Suppressor macrophage treated with lipopolysaccharide for 4 hours (primary cell): ENCODE measurements around the gene TMEM252.
A peak's percentile ranks its signal among the peaks of the same experiment; 100 is the strongest.

ENCODE experiments used
- DNase-seq: peaks from one replicate; pipeline ENCODE4 v3.0.0-alpha.2; 2020

The TMEM252 gene, protein sequence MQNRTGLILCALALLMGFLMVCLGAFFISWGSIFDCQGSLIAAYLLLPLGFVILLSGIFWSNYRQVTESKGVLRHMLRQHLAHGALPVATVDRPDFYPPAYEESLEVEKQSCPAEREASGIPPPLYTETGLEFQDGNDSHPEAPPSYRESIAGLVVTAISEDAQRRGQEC

GRCh38 chr9:68540712-68541535 lies at the start of gene TMEM252:
Gene TMEM252, minus strand, starts transcription at chr9:68540883. Its CDS starts 69 bp downstream, at chr9:68540814.
- DNase-seq: no peak

- no peak for DNase-seq
Observed at GRCh38 chr9:68585034-68585761, 44.5 kb upstream of the TMEM252 start.

GRCh38 chr9:68584189-68585033 lies 43.7 kb upstream of the TMEM252 start:
- peak; percentile 95 for DNase-seq

- peak; percentile 44 for DNase-seq
Observed at GRCh38 chr9:68581696-68582095, 41.0 kb upstream of the TMEM252 start.

DNA sequence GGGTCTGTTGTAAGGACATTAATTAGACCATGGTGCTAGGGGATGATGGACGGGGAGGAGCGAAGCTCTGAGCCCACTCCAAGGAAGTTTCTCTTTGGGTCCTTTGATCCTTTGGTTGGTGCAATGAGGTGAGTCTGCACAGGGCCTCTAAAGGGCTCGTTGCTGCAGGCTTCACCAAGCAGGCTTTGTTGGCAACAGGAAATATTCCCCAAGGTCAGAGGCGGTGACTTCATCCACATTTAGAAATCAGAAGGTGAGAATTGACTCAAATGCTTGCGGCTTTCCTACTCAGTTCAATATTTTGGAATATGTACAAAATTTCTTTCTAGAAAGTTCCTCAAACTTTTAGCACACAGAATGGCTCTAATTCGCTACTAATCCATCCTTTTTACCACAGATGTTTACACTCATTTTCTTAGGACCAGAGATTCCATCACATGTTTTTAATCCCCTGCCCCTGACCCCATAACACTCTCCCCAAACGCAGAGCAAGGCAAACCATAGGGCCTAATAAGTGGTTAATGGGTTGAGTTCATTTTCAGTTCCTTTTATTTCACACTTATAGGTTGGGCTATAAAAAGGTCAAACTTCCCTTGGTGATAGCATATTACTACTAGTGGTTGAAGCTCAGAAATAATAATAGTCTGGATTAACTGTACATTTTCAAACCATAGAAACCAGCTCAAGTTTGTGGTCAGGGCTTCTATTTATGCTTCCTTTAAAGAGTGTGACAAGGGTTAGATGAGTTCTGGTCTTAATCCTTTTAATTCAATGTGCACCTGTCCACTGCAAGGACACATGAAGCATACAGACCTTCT lies 37.3 kb upstream of the TMEM252 start:
- no peak for DNase-seq

GRCh38 chr9:68575817-68576216 lies 35.1 kb upstream of the TMEM252 start:
- no peak for DNase-seq

DNA sequence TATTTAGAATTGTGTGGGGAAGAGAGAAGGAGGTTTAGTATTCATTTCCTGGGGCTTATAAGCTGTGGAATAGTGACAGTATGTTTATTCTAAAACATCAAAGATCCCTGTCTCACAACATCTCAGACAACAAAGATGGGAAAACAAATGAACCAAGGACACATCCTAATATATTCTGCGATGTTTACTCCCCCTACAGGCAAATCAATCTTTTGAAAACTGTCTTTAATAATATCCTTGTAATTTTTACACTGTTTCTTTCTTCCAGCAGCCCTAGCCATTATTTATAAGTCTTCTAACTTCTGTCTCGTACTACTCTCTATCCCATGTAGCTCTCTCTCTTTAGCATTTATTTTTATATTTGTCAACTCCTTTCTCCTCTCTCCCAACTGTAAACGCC lies 33.5 kb upstream of the TMEM252 start:
- DNase-seq: no peak

DNA sequence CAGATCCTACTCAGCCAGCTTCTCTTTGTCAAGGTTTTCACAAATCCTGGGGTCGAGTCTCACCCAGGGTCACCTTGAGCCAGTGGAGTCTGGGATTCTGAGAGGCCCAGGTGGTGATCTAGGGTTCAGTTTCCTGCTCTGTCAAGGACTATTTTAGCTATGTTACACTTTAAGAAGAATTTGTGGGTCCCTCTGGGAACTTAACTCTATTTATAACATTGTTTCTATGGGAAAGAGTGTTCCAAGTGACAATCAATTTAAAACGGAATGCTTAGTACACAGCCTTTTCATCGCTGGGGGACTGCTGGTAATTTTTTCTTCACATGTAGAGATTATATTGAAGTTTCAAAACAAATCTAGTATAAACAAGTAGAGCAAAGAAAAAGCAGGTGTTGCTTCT lies 26.9 kb upstream of the TMEM252 start:
- DNase-seq: no peak

DNA sequence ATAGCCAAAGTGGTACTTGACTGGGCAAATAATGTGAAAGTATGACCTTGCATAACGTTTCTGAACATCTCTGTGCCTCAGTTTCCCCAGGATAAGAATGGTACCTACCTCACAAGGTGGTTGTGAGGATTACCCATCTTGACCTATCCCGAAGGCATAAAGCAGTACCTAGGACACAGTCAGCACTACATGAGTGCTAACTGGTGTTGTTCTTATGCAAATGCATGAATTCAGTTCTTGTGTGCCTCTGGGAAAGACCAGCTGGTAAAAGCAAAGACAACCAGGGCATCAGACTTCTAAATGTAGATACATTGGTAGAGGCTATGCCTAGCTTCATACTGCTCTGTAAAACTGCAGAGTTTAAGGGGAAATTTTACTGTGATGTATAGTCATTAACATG lies 21.8 kb upstream of the TMEM252 start:
- DNase-seq: no peak

DNA sequence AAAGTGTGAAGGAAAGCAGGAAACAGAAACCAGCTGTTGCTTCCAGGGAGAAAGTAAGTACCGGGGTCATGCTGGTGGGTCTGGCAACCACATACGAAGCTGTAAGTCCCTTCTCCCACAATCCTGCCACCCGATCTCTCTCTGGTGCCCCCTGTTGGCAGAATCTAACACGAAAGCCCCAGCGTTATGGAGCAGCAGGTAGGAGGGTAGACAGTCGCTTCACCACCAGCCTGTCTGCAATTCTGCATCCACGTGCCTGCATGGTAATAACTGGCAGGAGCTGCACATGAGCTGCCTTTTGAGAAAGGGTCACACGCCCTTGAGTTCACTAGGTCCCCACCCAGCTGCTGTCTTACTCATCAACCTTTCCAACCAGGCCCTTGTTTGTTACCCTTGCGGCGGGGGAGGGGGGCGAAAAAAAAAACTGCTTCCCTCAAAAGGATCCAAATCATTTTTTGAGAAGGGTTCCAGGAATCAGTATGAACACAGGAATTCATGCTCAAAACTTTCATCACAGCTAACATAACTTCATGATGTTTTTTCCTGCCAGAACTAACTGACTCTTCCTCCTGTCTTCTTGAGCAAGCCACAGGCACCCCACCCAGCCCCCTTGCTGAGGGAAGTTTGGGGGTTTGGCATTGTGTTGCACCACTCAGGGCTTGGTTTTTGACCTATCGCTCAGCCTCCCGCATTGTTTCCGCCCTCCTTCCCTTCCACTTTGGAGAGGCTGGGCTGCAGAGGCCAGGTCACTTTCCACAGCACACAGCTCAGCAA lies 19.6 kb upstream of the TMEM252 start:
- DNase-seq: peak; percentile 90

DNA sequence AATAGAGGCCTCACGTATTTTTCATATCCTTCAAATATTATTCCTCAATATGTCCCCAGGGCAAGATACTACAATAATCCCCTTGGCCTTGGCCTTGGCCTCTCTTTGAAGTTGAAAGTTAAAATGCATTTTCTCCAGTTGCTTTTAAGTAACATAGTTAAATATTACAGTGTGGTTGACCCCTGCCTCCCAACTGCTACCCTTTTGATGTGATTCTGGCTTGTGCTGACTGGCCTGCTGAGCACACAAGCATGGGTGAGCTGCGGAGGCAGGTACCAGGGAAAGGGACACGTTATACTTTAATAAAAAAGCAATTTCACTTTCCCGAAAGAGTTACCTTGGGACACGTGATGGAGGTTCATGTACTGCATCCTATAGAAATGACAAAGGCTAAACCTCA lies 17.9 kb upstream of the TMEM252 start:
- no peak for DNase-seq

DNA sequence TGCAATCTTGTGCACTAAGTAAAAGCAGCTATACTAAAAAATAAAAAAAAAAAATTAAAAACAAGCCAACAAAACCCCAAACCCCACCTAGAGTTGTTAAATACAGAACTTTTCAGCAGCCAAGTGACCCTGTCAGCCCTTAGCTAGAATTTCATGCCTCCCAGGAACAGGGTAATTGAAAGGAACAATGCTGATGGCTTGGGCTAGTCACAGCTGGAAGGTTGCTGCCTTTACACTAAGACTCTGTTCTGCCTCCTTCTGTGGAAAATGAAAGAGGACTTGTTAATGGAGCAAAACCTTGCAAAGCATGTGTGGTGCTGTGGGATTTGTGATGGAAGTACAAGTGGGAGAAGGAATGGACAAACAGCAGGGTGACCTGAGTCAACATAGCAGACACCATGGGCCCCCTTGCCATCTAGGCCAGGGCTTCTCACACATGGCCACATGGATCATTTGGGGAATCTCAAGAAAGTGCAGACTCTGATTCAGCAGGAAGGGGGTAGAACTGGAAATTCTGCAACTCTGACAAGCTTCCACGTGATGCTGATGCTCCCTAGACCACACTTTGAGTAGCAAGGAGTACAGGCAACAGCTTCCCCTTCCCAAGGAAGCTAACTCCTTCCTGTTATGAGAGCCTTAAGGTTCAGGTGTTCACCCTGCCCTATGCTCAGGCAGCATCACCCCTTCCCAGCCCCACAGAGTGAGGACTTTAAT lies 14.9 kb upstream of the TMEM252 start:
- peak; percentile 70 for DNase-seq

GRCh38 chr9:68552700-68553476 lies 12.2 kb upstream of the TMEM252 start:
- DNase-seq: no peak

- peak; percentile 72 for DNase-seq
Observed at GRCh38 chr9:68551191-68551590, 10.5 kb upstream of the TMEM252 start.

- no peak for DNase-seq
Observed at GRCh38 chr9:68548241-68548640, 7.6 kb upstream of the TMEM252 start.

- peak; percentile 63 for DNase-seq
Observed at GRCh38 chr9:68547417-68547816, 6.7 kb upstream of the TMEM252 start.

GRCh38 chr9:68546596-68547390 lies 6.1 kb upstream of the TMEM252 start:
- peak; percentile 93 for DNase-seq

DNA sequence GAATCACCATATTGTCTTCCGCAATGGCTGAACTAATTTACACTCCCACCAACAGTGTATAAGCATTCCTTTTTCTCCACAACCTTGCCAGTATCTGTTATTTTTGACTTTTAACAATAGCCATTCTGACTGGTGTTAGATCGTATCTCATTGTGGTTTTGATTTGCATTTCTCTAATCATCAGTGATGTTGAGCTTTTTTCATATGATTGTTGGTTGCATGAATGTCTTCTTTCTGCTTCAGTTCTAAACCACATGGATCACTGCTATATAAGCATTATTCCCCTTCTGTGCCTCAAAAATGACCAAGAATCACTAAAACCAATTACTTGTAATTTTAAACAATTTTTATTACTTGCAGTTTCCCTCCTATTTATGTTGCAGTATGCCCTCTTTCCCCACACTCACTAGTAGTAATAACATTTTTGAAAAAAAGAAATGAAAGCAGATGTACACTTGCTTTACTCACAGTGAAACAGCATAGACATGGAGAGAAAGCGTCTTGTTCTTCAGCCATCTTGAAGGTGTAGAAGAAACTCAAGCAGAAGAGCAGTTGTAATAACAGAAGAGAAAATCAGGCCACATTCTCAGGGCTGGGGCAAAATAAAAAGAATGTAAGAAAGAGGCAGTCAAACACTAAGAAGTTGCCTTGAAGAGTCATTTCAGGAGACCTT lies 4.5 kb upstream of the TMEM252 start:
- peak; percentile 65 for DNase-seq
